Measurements from ENCODE around the gene UXS1. TPM values are rescaled to one million over a fixed set of nuclear protein-coding genes. Genes with fewer than 3 reads are reported as not detected.

The UXS1 gene
- total and polyA plus RNA-seq, 2 of the 8 experiments (the other 6 are each of a cell fraction or from before 2014, with no cell fraction given) = 44.5 to 63.4 TPM

DNA sequence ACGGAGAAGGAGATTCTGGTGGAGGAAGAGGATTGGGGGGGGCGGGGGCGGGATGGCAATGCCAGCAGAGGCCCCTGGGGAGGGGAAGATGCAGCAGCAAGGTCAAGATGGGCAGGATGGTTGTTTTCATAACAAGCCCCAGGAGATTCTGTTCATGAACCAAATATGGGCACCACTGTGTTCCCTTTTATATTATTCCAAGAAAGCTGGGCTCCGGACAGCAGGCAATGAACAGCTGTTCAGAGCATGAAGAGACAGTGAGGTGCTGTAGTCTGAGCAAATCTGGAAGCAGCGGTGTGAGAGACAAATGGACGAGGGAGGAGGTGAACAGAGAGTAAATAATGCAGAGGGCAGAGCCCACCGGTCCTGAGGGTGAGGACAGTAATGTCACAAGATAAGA, 20.0 kb downstream of the UXS1 start:
- H2BK5ac ChIP-seq (ENCODE audit: low read depth, low read length) = no peak overlapping the region
- ChIA-PET POLR2A (ENCODE audit: partially characterized antibody) (no interaction called here), CTCF (ENCODE audit: partially characterized antibody) (interaction anchor here (0.6 to 1.9 kb wide), 4 partner anchors 9 to 1839 kb away, joined by 3 to 11 read pairs (median 3); no protein-coding TSS in a partner anchor)
- H3K36me3 ChIP-seq (ENCODE audit: control insufficient read depth in 2 of 4, insufficient read depth in 4 of 4, low read length in 3 of 4) = no peaks in the 10 kb centered on the region
- no peak overlapping the region for H3K9ac ChIP-seq (replicated peaks in 1 of 4; ENCODE audit: extremely low read depth in 1 of 4, low read depth in 3 of 4, low read length in 3 of 4)
- TF ChIP-seq CHD1 (IDR thresholded peaks at IDR 0.05; ENCODE audit: low read depth, low read length) = no peak
- no peak for TF ChIP-seq HDAC2 (IDR thresholded peaks at IDR 0.05; ENCODE audit: borderline replicate concordance in 1 of 2, low read depth in 2 of 2, low read length in 2 of 2)
- no peak for TF ChIP-seq CBX5 (IDR thresholded peaks at IDR 0.05; ENCODE audit: low read depth, low read length)
- TF ChIP-seq NRF1 (IDR thresholded peaks at IDR 0.05; ENCODE audit: low read depth, low read length) = no peak
- TF ChIP-seq TBP (IDR thresholded peaks at IDR 0.05; ENCODE audit: low read depth, low read length) = no peak
- no peak overlapping the region for H2AK5ac ChIP-seq (ENCODE audit: low read depth, low read length)
- H2BK12ac ChIP-seq (ENCODE audit: low read depth, low read length) = no peak overlapping the region
- H3K27ac ChIP-seq (ENCODE audit: low read depth, low read length) = no peak overlapping the region
- H2BK120ac ChIP-seq (replicated peaks; ENCODE audit: low read depth, low read length) = no peak overlapping the region
- peaks cover 1 to 16% of the 10 kb centered on the region in 2 experiments for H4K20me1 ChIP-seq (replicated peaks in 1 of 2; ENCODE audit: control insufficient read depth in 1 of 2, insufficient read depth in 2 of 2, low read length in 2 of 2)
- no peak overlapping the region for H4K5ac ChIP-seq (ENCODE audit: insufficient read length, low read depth, low read length)
- H3K79me1 ChIP-seq (ENCODE audit: low read depth, low read length) = peaks cover 27% of the 10 kb centered on the region
- H3K9me3 ChIP-seq (ENCODE audit: insufficient read depth in 2 of 2, low read depth in 1 of 2, low read length in 1 of 2) = no peaks in the 10 kb centered on the region
- 92% methylated on average over 5 of the region's 7 CpGs; no CpG with 5 or more reads in 1 of the 2 experiments for WGBS, 2 experiments (ENCODE audit: extremely low coverage in 1 of 2, insufficient coverage in 1 of 2, insufficient read length in 1 of 2, insufficient replicate concordance in 2 of 2, low coverage in 1 of 2, low lambda C conversion rate in 2 of 2, missing lambda C conversion rate in 1 of 2)
- no peak overlapping the region for H3K23ac ChIP-seq (ENCODE audit: insufficient read length)
- H4K8ac ChIP-seq (ENCODE audit: extremely low read depth, insufficient read depth, low read length) = no peak overlapping the region
- H3K27me3 ChIP-seq (replicated peaks in 1 of 4; ENCODE audit: control insufficient read depth in 3 of 4, extremely low read depth in 1 of 4, insufficient read depth in 3 of 4, low read length in 3 of 4) = no peaks in the 10 kb centered on the region
- H4K91ac ChIP-seq (replicated peaks; ENCODE audit: insufficient read length, low read length) = no peak overlapping the region
- H3K4me3 ChIP-seq (ENCODE audit: extremely low read depth in 1 of 4, insufficient read depth in 2 of 4, low read depth in 3 of 4, low read length in 4 of 4) = no peak overlapping the region
- H3K4me1 ChIP-seq (replicated peaks in 1 of 4; ENCODE audit: control insufficient read depth in 3 of 4, insufficient read depth in 4 of 4, low read length in 3 of 4) = peaks cover 0 to 6% (median 2%) of the 10 kb centered on the region in 4 experiments; a peak in 3 of 7 replicates
- H3K56ac ChIP-seq (replicated peaks; ENCODE audit: insufficient read length, low read depth, low read length) = no peak overlapping the region
- no peak overlapping the region for H3K18ac ChIP-seq (ENCODE audit: extremely low read depth, low read length)
- H3K4ac ChIP-seq (replicated peaks; ENCODE audit: insufficient read length, low read depth, low read length) = no peak overlapping the region
- peaks cover 11 to 94% of the 10 kb centered on the region in 2 experiments for H3K79me2 ChIP-seq (ENCODE audit: control insufficient read depth in 1 of 2, insufficient read depth in 2 of 2, low read length in 2 of 2)
- H2BK20ac ChIP-seq (ENCODE audit: low read length) = no peak overlapping the region
- no peak overlapping the region for H2BK15ac ChIP-seq (ENCODE audit: low read length)
- H3K14ac ChIP-seq (ENCODE audit: insufficient read length) = no peak overlapping the region
- H3K23me2 ChIP-seq (ENCODE audit: low read depth, low read length) = no peaks in the 10 kb centered on the region
- no peak for FAIRE-seq
- no peak overlapping the region for H2AFZ ChIP-seq (ENCODE audit: low read length)
- no peak overlapping the region for H3K4me2 ChIP-seq (ENCODE audit: insufficient read depth in 1 of 2, low read depth in 2 of 2, low read length in 2 of 2)
- DNase-seq (ENCODE audit: low read depth in 1 of 2, low spot score in 2 of 2) = no peak

All from H1 (cell line).